SU-DHL-6 (cell line): Measurements from ENCODE around the gene TDRD7.

Experiments used
- H2AFZ ChIP-seq: fragments of 200-600 bp; sonication (generic); 2 replicates; pipeline ENCODE4 v1.6.1; 2014; ENCODE audit warnings: low read depth, mild to moderate bottlenecking, moderate library complexity, mixed read lengths, antibody characterized with exemption, low read length; ENCODE audit not compliant: severe bottlenecking
- H3F3A ChIP-seq: fragments of 200-600 bp; shearing (Covaris generic); 2 replicates; pipeline ENCODE4 v1.6.0; 2016; ENCODE audit warnings: antibody characterized with exemption, mild to moderate bottlenecking; ENCODE audit not compliant: insufficient read depth
- H3K27ac ChIP-seq: fragments of 200-600 bp; sonication (generic); 2 replicates; pipeline ENCODE4 v1.5.1; 2016; ENCODE audit warnings: low read depth, mild to moderate bottlenecking, low read length, moderate library complexity, mixed read lengths
- H3K27me3 ChIP-seq: fragments of 200-600 bp; sonication (generic), shearing (Covaris generic); 2 replicates; pipeline ENCODE4 v1.6.0; 2014; ENCODE audit warnings: mild to moderate bottlenecking, low read length
- H3K36me3 ChIP-seq: fragments of 200-600 bp; sonication (generic); 2 replicates; pipeline ENCODE4 v1.6.1; 2014; ENCODE audit warnings: mild to moderate bottlenecking, low read length, mixed read lengths
- H3K4me2 ChIP-seq: fragments of 300-600, 200-600 bp; shearing (Covaris generic), sonication (generic); 2 replicates; pipeline ENCODE4 v1.6.0; 2014; ENCODE audit warnings: low read length, low read depth, mild to moderate bottlenecking; ENCODE audit not compliant: poor library complexity, severe bottlenecking
- H3K4me3 ChIP-seq: fragments of 200-600 bp; sonication (generic); 2 replicates; pipeline ENCODE4 v1.5.1; 2014; ENCODE audit warnings: antibody characterized with exemption, low read length, mild to moderate bottlenecking, mixed read lengths; ENCODE audit not compliant: insufficient read depth, poor library complexity, severe bottlenecking
- H3K79me2 ChIP-seq: fragments of 200-600 bp; sonication (generic); 2 replicates; pipeline ENCODE4 v1.6.1; 2014; ENCODE audit warnings: mild to moderate bottlenecking, low read length, moderate library complexity; ENCODE audit not compliant: insufficient read depth
- H3K9ac ChIP-seq: fragments of 200-600 bp; sonication (generic); 2 replicates; pipeline ENCODE4 v1.7.0; 2014; ENCODE audit warnings: mild to moderate bottlenecking, low read length
- H3K9me2 ChIP-seq: fragments of 200-600 bp; sonication (generic); replicated peaks from 2 replicates; pipeline ENCODE4 v1.6.1; 2014; ENCODE audit warnings: low read length; ENCODE audit not compliant: insufficient read depth
- H3K9me3 ChIP-seq: fragments of 200-600 bp; sonication (generic); 2 replicates; pipeline ENCODE4 v1.6.1; 2014; ENCODE audit warnings: low read length, mixed read lengths; ENCODE audit not compliant: insufficient read depth
- H4K20me1 ChIP-seq: fragments of 200-600 bp; sonication (generic); 2 replicates; pipeline ENCODE4 v1.6.1; 2014; ENCODE audit warnings: low read depth, mild to moderate bottlenecking, antibody characterized with exemption, low read length, moderate library complexity, mixed read lengths
- CTCF ChIP-seq: fragments of 200-600 bp; sonication (generic); IDR thresholded peaks from one replicate; pipeline ENCODE4 v1.5.1; 2017; ENCODE audit warnings: antibody characterized with exemption, mild to moderate bottlenecking, low read length, moderate library complexity; ENCODE audit not compliant: insufficient read depth, poor library complexity, severe bottlenecking
- EZH2phosphoT487 ChIP-seq: fragments of 200-600 bp; sonication (generic), shearing (Covaris generic); conservative IDR thresholded peaks from 2 replicates; pipeline ENCODE4 v1.6.1; 2018; ENCODE audit warnings: mild to moderate bottlenecking, antibody characterized with exemption, low read length, moderate library complexity, mixed read lengths

Gene TDRD7

GRCh38 chr9:97368964-97369363, 42.9 kb upstream of the TDRD7 start:
- Histone ChIP-seq H3K27ac (no peak overlapping the region), H3K9me2 (no peaks in the 10 kb centered on the region), H3K27me3 (no peaks in the 10 kb centered on the region), H3K9me3 (peaks cover 6% of the 10 kb centered on the region; the same call in 1 of the 2 replicates), H2AFZ (no peak overlapping the region), H3K79me2 (no peaks in the 10 kb centered on the region), H3K9ac (no peak overlapping the region), H3F3A (no peaks in the 10 kb centered on the region), H3K4me2 (no peak overlapping the region), H3K36me3 (0 out of 2 replicates have a peak, but pooled peaks cover 3% of the 10 kb centered on the region), H4K20me1 (no peaks in the 10 kb centered on the region), H3K4me3 (no peak overlapping the region)
- TF ChIP-seq CTCF (no peak), EZH2phosphoT487 (no peak)

- no peak overlapping the region for H3K27ac ChIP-seq
- no peak for TF ChIP-seq EZH2phosphoT487
- TF ChIP-seq CTCF, result no peak
- H3K4me2 ChIP-seq, result no peak overlapping the region
- H4K20me1 ChIP-seq, result no peaks in the 10 kb centered on the region
- no peaks in the 10 kb centered on the region for H3K79me2 ChIP-seq
- no peaks in the 10 kb centered on the region for H3F3A ChIP-seq
- no peak overlapping the region for H3K9ac ChIP-seq
- H3K9me2 ChIP-seq, result no peaks in the 10 kb centered on the region
- H3K9me3 ChIP-seq, result peaks cover 6% of the 10 kb centered on the region; the same call in 1 of the 2 replicates
- no peak overlapping the region for H3K4me3 ChIP-seq
- no peak overlapping the region for H2AFZ ChIP-seq
- H3K27me3 ChIP-seq, result no peaks in the 10 kb centered on the region
- 0 out of 2 replicates have a peak, but pooled peaks cover 3% of the 10 kb centered on the region for H3K36me3 ChIP-seq
These were observed 39.3 kb upstream of the TDRD7 start for GRCh38 chr9:97372580-97372979.

- 0 out of 2 replicates have a peak, but pooled peaks cover 3% of the 10 kb centered on the region for H3K36me3 ChIP-seq
- H3K9me3 ChIP-seq, result peaks cover 6% of the 10 kb centered on the region; the same call in 1 of the 2 replicates
- no peak overlapping the region for H3K4me3 ChIP-seq
- H3K27me3 ChIP-seq, result no peaks in the 10 kb centered on the region
- no peaks in the 10 kb centered on the region for H3K79me2 ChIP-seq
- H4K20me1 ChIP-seq, result no peaks in the 10 kb centered on the region
- no peak overlapping the region for H3K4me2 ChIP-seq
- H2AFZ ChIP-seq, result no peak overlapping the region
- H3K9me2 ChIP-seq, result no peaks in the 10 kb centered on the region
- no peak overlapping the region for H3K27ac ChIP-seq
- H3F3A ChIP-seq, result no peaks in the 10 kb centered on the region
- no peak overlapping the region for H3K9ac ChIP-seq
- TF ChIP-seq CTCF, result no peak
- TF ChIP-seq EZH2phosphoT487, result no peak
These were observed 38.6 kb upstream of the TDRD7 start for GRCh38 chr9:97373331-97373730.
